Measurements from ENCODE around the gene RIMBP2.

Gene RIMBP2

GRCh38 chr12:130627175-130627574 is 88.9 kb downstream of the RIMBP2 start:
- H3K36me3 ChIP-seq (replicated peaks; ENCODE audit: low read depth, low read length) = no peaks in the 10 kb centered on the region
- no peaks in the 10 kb centered on the region for H4K20me1 ChIP-seq (ENCODE audit: insufficient read depth, low read length)
- no peak for TF ChIP-seq CTCF (IDR thresholded peaks at IDR 0.05; ENCODE audit: low read depth, low read length)
- no peak for TF ChIP-seq EZH2phosphoT487 (IDR thresholded peaks at IDR 0.05; ENCODE audit: low read depth)
- H3K9ac ChIP-seq (ENCODE audit: low read length) = no peak overlapping the region
- H3K9me3 ChIP-seq (ENCODE audit: insufficient read depth, low read length) = no peaks in the 10 kb centered on the region
- no peak overlapping the region for H3K4me3 ChIP-seq (ENCODE audit: low read length)
- H3K79me2 ChIP-seq (ENCODE audit: low read length) = no peaks in the 10 kb centered on the region
- no peak overlapping the region for H3K27ac ChIP-seq (ENCODE audit: low read length)
- H3K4me1 ChIP-seq (ENCODE audit: low read length) = no peaks in the 10 kb centered on the region
- H3K27me3 ChIP-seq (ENCODE audit: low read depth, low read length) = no peaks in the 10 kb centered on the region
- H3K4me2 ChIP-seq (ENCODE audit: low read length) = no peak overlapping the region
- no peak overlapping the region for H2AFZ ChIP-seq (ENCODE audit: low read depth, low read length)

GRCh38 chr12:130626601-130627000 is 89.5 kb downstream of the RIMBP2 start:
- no peak overlapping the region for H3K4me2 ChIP-seq (ENCODE audit: low read length)
- no peaks in the 10 kb centered on the region for H3K36me3 ChIP-seq (replicated peaks; ENCODE audit: low read depth, low read length)
- H3K27me3 ChIP-seq (ENCODE audit: low read depth, low read length) = no peaks in the 10 kb centered on the region
- no peaks in the 10 kb centered on the region for H3K9me3 ChIP-seq (ENCODE audit: insufficient read depth, low read length)
- H3K79me2 ChIP-seq (ENCODE audit: low read length) = no peaks in the 10 kb centered on the region
- H3K4me1 ChIP-seq (ENCODE audit: low read length) = no peaks in the 10 kb centered on the region
- H4K20me1 ChIP-seq (ENCODE audit: insufficient read depth, low read length) = no peaks in the 10 kb centered on the region
- no peak for TF ChIP-seq EZH2phosphoT487 (IDR thresholded peaks at IDR 0.05; ENCODE audit: low read depth)
- no peak for TF ChIP-seq CTCF (IDR thresholded peaks at IDR 0.05; ENCODE audit: low read depth, low read length)
- H3K27ac ChIP-seq (ENCODE audit: low read length) = no peak overlapping the region
- H3K4me3 ChIP-seq (ENCODE audit: low read length) = no peak overlapping the region
- H3K9ac ChIP-seq (ENCODE audit: low read length) = no peak overlapping the region
- H2AFZ ChIP-seq (ENCODE audit: low read depth, low read length) = no peak overlapping the region

GRCh38 chr12:130625201-130625600 is 90.9 kb downstream of the RIMBP2 start:
- no peak overlapping the region for H3K9ac ChIP-seq (ENCODE audit: low read length)
- no peaks in the 10 kb centered on the region for H3K79me2 ChIP-seq (ENCODE audit: low read length)
- no peak overlapping the region for H3K4me2 ChIP-seq (ENCODE audit: low read length)
- no peaks in the 10 kb centered on the region for H3K36me3 ChIP-seq (replicated peaks; ENCODE audit: low read depth, low read length)
- H4K20me1 ChIP-seq (ENCODE audit: insufficient read depth, low read length) = no peaks in the 10 kb centered on the region
- no peak overlapping the region for H3K4me3 ChIP-seq (ENCODE audit: low read length)
- H2AFZ ChIP-seq (ENCODE audit: low read depth, low read length) = no peak overlapping the region
- H3K9me3 ChIP-seq (ENCODE audit: insufficient read depth, low read length) = no peaks in the 10 kb centered on the region
- H3K4me1 ChIP-seq (ENCODE audit: low read length) = no peaks in the 10 kb centered on the region
- TF ChIP-seq CTCF (IDR thresholded peaks at IDR 0.05; ENCODE audit: low read depth, low read length) (no peak), EZH2phosphoT487 (IDR thresholded peaks at IDR 0.05; ENCODE audit: low read depth) (no peak)
- no peak overlapping the region for H3K27ac ChIP-seq (ENCODE audit: low read length)
- no peaks in the 10 kb centered on the region for H3K27me3 ChIP-seq (ENCODE audit: low read depth, low read length)

GRCh38 chr12:130622803-130623202 is 93.3 kb downstream of the RIMBP2 start:
- Histone ChIP-seq H3K4me3 (ENCODE audit: low read length) (no peak overlapping the region), H3K27me3 (ENCODE audit: low read depth, low read length) (no peaks in the 10 kb centered on the region), H3K79me2 (ENCODE audit: low read length) (no peaks in the 10 kb centered on the region), H3K4me1 (ENCODE audit: low read length) (no peaks in the 10 kb centered on the region), H3K9ac (ENCODE audit: low read length) (no peak overlapping the region), H2AFZ (ENCODE audit: low read depth, low read length) (no peak overlapping the region), H4K20me1 (ENCODE audit: insufficient read depth, low read length) (no peaks in the 10 kb centered on the region), H3K4me2 (ENCODE audit: low read length) (no peak overlapping the region), H3K27ac (ENCODE audit: low read length) (no peak overlapping the region), H3K36me3 (replicated peaks; ENCODE audit: low read depth, low read length) (no peaks in the 10 kb centered on the region), H3K9me3 (ENCODE audit: insufficient read depth, low read length) (no peaks in the 10 kb centered on the region)
- TF ChIP-seq EZH2phosphoT487 (IDR thresholded peaks at IDR 0.05; ENCODE audit: low read depth) (no peak), CTCF (IDR thresholded peaks at IDR 0.05; ENCODE audit: low read depth, low read length) (no peak)

All from OCI-LY3 (cell line).